K562 (cell line): ENCODE data around the gene DCTN2. TPM values are rescaled to one million over a fixed set of nuclear protein-coding genes. Genes with fewer than 3 reads are reported as not detected.
A peak's percentile ranks its signal among the peaks of the same experiment; 100 is the strongest.

Source experiments
- ATAC-seq: fragments of 200-7000 bp; cut with Tn5 transposase; 3 replicates; pipeline ENCODE4 v1.9.1; 2020; ENCODE audit warnings: moderate library complexity
- BruUV-seq: library from RNA; stranded (reverse); fragments of 400-500 nt; replicated peaks from 2 replicates; lab custom pipeline; 2021; lab: Mats Ljungman, UMichigan
- CTCF ChIA-PET: fragments of 300-600 bp; formaldehyde crosslinking; extraction: SDS; loops from one replicate; lab custom pipeline; 2021; ENCODE audit warnings: low intra/inter-chr PET ratio; lab: Yijun Ruan, JAX
- POLR2A ChIA-PET: fragments of 300-600, 350-650 bp; sonication (Branson Sonifier 250); formaldehyde crosslinking; extraction: SDS; loops from one replicate; lab custom pipeline; 2021; ENCODE audit warnings: antibody characterized with exemption, inconsistent platforms; lab: Yijun Ruan, JAX
- DNase-seq, 4 experiments: peaks; one replicate each; pipeline versions ENCODE4 v3.0.0 to v3.0.0-alpha.2; 2011 to 2018; ENCODE audit warnings: low spot score in 3 of 4, mixed read lengths in 3 of 4; ENCODE audit errors: extremely low read depth in 1 of 4
- FAIRE-seq: peaks from 2 replicates; lab custom pipeline; 2011; peaks lifted over from hg19 to GRCh38; lab: Jason Lieb, UNC
- H2AFZ ChIP-seq: 2 replicates; pipeline ENCODE4 v1.6.0; 2011; ENCODE audit warnings: low read depth, low read length, control low read depth, inconsistent platforms
- H3K27ac ChIP-seq: fragments of 200-600 bp; 3 replicates; pipeline ENCODE4 v1.8.0; 2011; ENCODE audit warnings: low read depth, mild to moderate bottlenecking, control low read depth, inconsistent platforms, low read length, moderate library complexity, mixed read lengths; ENCODE audit errors: extremely low read depth
- H3K27me3 ChIP-seq, 2 experiments: fragments of 300-600 bp in 1 of 2; 2 replicates in 1 of 2; 3 replicates in 1 of 2; pipeline versions ENCODE4 v1.6.0 to v1.8.0; 2011; ENCODE audit warnings: inconsistent platforms in 2 of 2, low read length in 2 of 2, mild to moderate bottlenecking in 1 of 2, mixed read lengths in 1 of 2, moderate library complexity in 1 of 2; ENCODE audit not compliant: control insufficient read depth in 2 of 2, insufficient read depth in 2 of 2
- H3K36me3 ChIP-seq: fragments of 300-600 bp; 3 replicates; pipeline ENCODE4 v1.8.0; 2011; ENCODE audit warnings: mild to moderate bottlenecking, low read length, inconsistent platforms; ENCODE audit not compliant: control insufficient read depth, insufficient read depth
- H3K4me1 ChIP-seq, 2 experiments: fragments of 200-600 bp in 1 of 2; replicated peaks in 1 of 2; 2 replicates in 1 of 2; 3 replicates in 1 of 2; pipeline versions ENCODE4 v1.5.1 to v1.8.0; 2011; ENCODE audit warnings: inconsistent platforms in 2 of 2, low read length in 2 of 2, mild to moderate bottlenecking in 1 of 2, mixed read lengths in 1 of 2, moderate library complexity in 1 of 2; ENCODE audit not compliant: control insufficient read depth in 2 of 2, insufficient read depth in 2 of 2
- H3K4me2 ChIP-seq: 2 replicates; pipeline ENCODE4 v1.6.1; 2011; ENCODE audit warnings: low read length, control low read depth, inconsistent platforms, mixed read lengths; ENCODE audit not compliant: insufficient read depth
- H3K4me3 ChIP-seq: fragments of 200-600 bp; sonication (generic), shearing (Covaris generic); 2 replicates; pipeline ENCODE4 v1.5.1; 2016; ENCODE audit warnings: control low read depth, inconsistent platforms
- H3K79me2 ChIP-seq: fragments of 200-600 bp; 3 replicates; pipeline ENCODE4 v1.8.0; 2011; ENCODE audit warnings: low read length, inconsistent platforms; ENCODE audit not compliant: control insufficient read depth, insufficient read depth
- H3K9ac ChIP-seq, 2 experiments: 2 replicates each; pipeline versions ENCODE4 v1.6.0 to v1.6.1; 2011; ENCODE audit warnings: low read depth in 2 of 2, low read length in 2 of 2, control low read depth in 1 of 2, inconsistent platforms in 1 of 2, mild to moderate bottlenecking in 1 of 2, mixed read lengths in 1 of 2; ENCODE audit not compliant: insufficient read depth in 1 of 2
- H3K9me1 ChIP-seq: one replicate; pipeline ENCODE4 v1.6.0; 2011; ENCODE audit warnings: inconsistent platforms, mild to moderate bottlenecking, low read length, moderate library complexity; ENCODE audit not compliant: control insufficient read depth, insufficient read depth
- H3K9me3 ChIP-seq: replicated peaks from 2 replicates; pipeline ENCODE4 v1.5.1; 2011; ENCODE audit warnings: low read depth, low read length, inconsistent platforms; ENCODE audit not compliant: control insufficient read depth, insufficient read depth
- H4K20me1 ChIP-seq: replicated peaks from 2 replicates; pipeline ENCODE4 v1.6.1; 2011; ENCODE audit warnings: low read length, inconsistent platforms, mixed read lengths; ENCODE audit not compliant: control insufficient read depth, insufficient read depth
- ARNT ChIP-seq, 2 experiments: fragments of 450-650 bp; IDR thresholded peaks; 2 replicates each; pipeline ENCODE4 v1.6.1; 2016; ENCODE audit warnings: mild to moderate bottlenecking in 1 of 2
- CBX1 ChIP-seq: sonication (generic); IDR thresholded peaks from 2 replicates; pipeline ENCODE4 v1.6.1; 2016; ENCODE audit warnings: antibody characterized with exemption, low read depth, mild to moderate bottlenecking
- ELF1 ChIP-seq: fragments of 200-800 bp; sonication (Bioruptor generic); IDR thresholded peaks from 2 replicates; pipeline ENCODE4 v1.6.1; 2016; ENCODE audit warnings: missing genetic modification characterization, missing compliant biosample characterization
- ELF4 ChIP-seq: fragments of 450-650 bp; formaldehyde crosslinking; IDR thresholded peaks from 2 replicates; pipeline ENCODE4 v1.4.0; 2022; ENCODE audit warnings: missing genetic modification characterization
- ELK3 ChIP-seq: fragments of 450-650 bp; formaldehyde crosslinking; IDR thresholded peaks from 2 replicates; pipeline ENCODE4 v1.4.0; 2020; ENCODE audit warnings: mild to moderate bottlenecking
- GTF2A2 ChIP-seq: IDR thresholded peaks from 2 replicates; pipeline ENCODE4 v1.6.1; 2016; ENCODE audit warnings: mild to moderate bottlenecking, missing genetic modification characterization, missing compliant biosample characterization
- HLTF ChIP-seq: fragments of 450-650 bp; IDR thresholded peaks from 2 replicates; pipeline ENCODE4 v1.6.1; 2016
- JUND ChIP-seq, 2 experiments: IDR thresholded peaks; 2 replicates in 1 of 2; 3 replicates in 1 of 2; pipeline ENCODE4 v1.6.1; 2011; ENCODE audit warnings: borderline replicate concordance in 2 of 2, low read depth in 2 of 2, low read length in 2 of 2, improper control_type of control experiment in 1 of 2, missing biosample characterization in 1 of 2, missing genetic modification characterization in 1 of 2, missing genetic modification reagents in 1 of 2
- MCM5 ChIP-seq: fragments of 450-650 bp; IDR thresholded peaks from 2 replicates; pipeline ENCODE4 v1.6.1; 2016; ENCODE audit warnings: low read depth
- MLLT1 ChIP-seq, 2 experiments: fragments of 450-650 bp; IDR thresholded peaks; 2 replicates each; pipeline ENCODE4 v1.6.1; 2016
- MYNN ChIP-seq, 2 experiments: sonication (generic); formaldehyde crosslinking in 1 of 2; IDR thresholded peaks; 2 replicates each; pipeline versions ENCODE4 v1.5.0 to v1.6.1; 2016 to 2020; ENCODE audit warnings: antibody characterized with exemption in 1 of 2, missing genetic modification reagents in 1 of 2
- POLR2AphosphoS2 ChIP-seq: IDR thresholded peaks from 2 replicates; pipeline ENCODE4 v1.6.1; 2012; ENCODE audit warnings: low read length, improper control_type of control experiment
- SIN3A ChIP-seq, 2 experiments: fragments of 150-350 bp in 1 of 2; IDR thresholded peaks; 2 replicates each; pipeline ENCODE4 v1.6.1; 2011 to 2016; ENCODE audit warnings: borderline replicate concordance in 2 of 2, low read depth in 2 of 2, low read length in 2 of 2, mild to moderate bottlenecking in 2 of 2, moderate library complexity in 2 of 2; ENCODE audit not compliant: control insufficient read depth in 1 of 2
- ZKSCAN3 ChIP-seq: fragments of 250-450 bp; sonication (Bioruptor Pico); IDR thresholded peaks from 2 replicates; pipeline ENCODE4 v1.4.0; 2020
- ZKSCAN8 ChIP-seq: fragments of 200-800 bp; sonication (Bioruptor generic); IDR thresholded peaks from 2 replicates; pipeline ENCODE4 v1.6.1; 2016; ENCODE audit warnings: missing genetic modification characterization, missing compliant biosample characterization
- ZNF140 ChIP-seq: fragments of 250-450 bp; sonication (Bioruptor Pico); IDR thresholded peaks from 2 replicates; pipeline ENCODE4 v1.8.0; 2021; ENCODE audit warnings: moderate library complexity, mild to moderate bottlenecking, inconsistent platforms
- ZNF347 ChIP-seq: fragments of 450-650 bp; formaldehyde crosslinking; IDR thresholded peaks from 2 replicates; pipeline ENCODE4 v1.4.0; 2020; ENCODE audit warnings: low read depth, mild to moderate bottlenecking, moderate library complexity
- ZZZ3 ChIP-seq: fragments of 450-650 bp; IDR thresholded peaks from 2 replicates; pipeline ENCODE4 v1.6.1; 2016; ENCODE audit warnings: antibody characterized with exemption, mild to moderate bottlenecking, moderate library complexity
- WGBS: fragments of 100-300 bp; shearing (Covaris generic); methylation state at CpG from one replicate; pipeline ENCODE4 v1.1.6; 2016; ENCODE audit warnings: low coverage, mixed read lengths; ENCODE audit not compliant: insufficient coverage; ENCODE audit errors: missing lambda C conversion rate; 5-methylcytosine and 5-hydroxymethylcytosine counted together
- in situ Hi-C: fragments of 300-500 bp; cut with MboI; formaldehyde crosslinking; loops from 4 replicates; pipeline ENCODE4 v1.15.0; 2018; ENCODE audit warnings: inconsistent platforms, mixed read lengths
- intact Hi-C: fragments of 100-400 bp; cut with micrococcal nuclease; formaldehyde crosslinking; loops from 2 replicates; pipeline ENCODE4 v1.14.2; 2022
- polyA plus RNA-seq, 8 experiments: library from polyadenylated mRNA; depleted of rRNA in 4 of 8; stranded (reverse) in 5 of 8; unstranded in 3 of 8; fragments of >200 nt; fragmentation: Nextera tagmentation in 2 of 8; fragmentation: Illumina TruSeq in 1 of 8; extraction: Ambion mirVana in 2 of 8; extraction: Trizol in 1 of 8; gene quantifications; 2 replicates each; pipeline versions ENCODE4 v1.2.1 to v1.2.3, GENCODE V29; 2011 to 2014; ENCODE audit warnings: inconsistent platforms in 1 of 8, missing spikeins in 1 of 8
- total RNA-seq, 7 experiments: library from RNA; depleted of rRNA in 6 of 7; stranded (reverse); fragments of >200 nt in 6 of 7; fragmentation: Illumina TruSeq in 2 of 7; extraction: Trizol in 2 of 7; gene quantifications; 2 replicates each; pipeline versions ENCODE4 v1.2.1 to v1.2.3, GENCODE V29; 2011 to 2021; ENCODE audit warnings: low replicate concordance in 1 of 7

Gene DCTN2
- total and polyA plus RNA-seq, 9 of the 15 experiments (the other 6 are each of a cell fraction or from before 2014, with no cell fraction given), result 43.6 to 270 (median 125) TPM

GRCh38 chr12:57521525-57522010, 25.4 kb downstream of the DCTN2 start (continued):
- TF ChIP-seq ZZZ3 (0 out of 2 replicates have a peak, but pooled peaks have one; percentile 26), POLR2AphosphoS2 (no peak), HLTF (0 out of 2 replicates have a peak, but pooled peaks have one; percentile 4), ELF4 (no peak), GTF2A2 (tag) (0 out of 2 replicates have a peak, but pooled peaks have one; percentile 33)

GRCh38 chr12:57520053-57520818, 26.8 kb downstream of the DCTN2 start, which contains the start of gene DDIT3:
Gene DDIT3 (minus strand): TSS chr12:57520514. CDS start chr12:57517406, 3,108 bp downstream.
- under 1% methylated on average over 42 of the region's 52 CpGs for WGBS
- peak within 1 kb of the TSS; percentile 93; the same call in 1 of the 2 replicates for H2AFZ ChIP-seq
- no peaks in the 10 kb centered on the region for H3K27me3 ChIP-seq
- intact Hi-C loops, result loop anchor here (1.0 to 5.0 kb wide), 6 partner anchors 19 to 217 kb away; partner anchors contain the start of genes AGAP2, GLI1 and MARS1
- ATAC-seq, result peak; percentile 67
- ChIA-PET CTCF (no interaction called here), POLR2A (interaction anchor here (0.6 to 10.1 kb wide), 52 partner anchors 9 to 913 kb away, joined by 3 to 184 read pairs (median 4); partner anchors contain the start of genes ARHGEF25, B4GALNT1, CDK4 and DCTN2)
- H3K79me2 ChIP-seq, result peaks cover 61% of the 10 kb centered on the region
- in situ Hi-C loops, result no loop called here
- H3K9me3 ChIP-seq, result no peaks in the 10 kb centered on the region
- H3K9me1 ChIP-seq, result peaks cover 7% of the 10 kb centered on the region
- peaks cover 34 to 48% of the 10 kb centered on the region in 2 experiments for H3K4me1 ChIP-seq
- H3K4me2 ChIP-seq, result peak within 1 kb of the TSS; percentile 99
- H3K36me3 ChIP-seq, result peaks cover 63% of the 10 kb centered on the region
- H3K27ac ChIP-seq, result peak within 1 kb of the TSS; percentile 99
- TSS peak; percentile 63 for BruUV-seq
- H3K4me3 ChIP-seq, result peak within 1 kb of the TSS; percentile 86
- peak; percentile 94 to 99 (median 96) for DNase-seq
- H4K20me1 ChIP-seq, result peaks cover 45% of the 10 kb centered on the region
- H3K9ac ChIP-seq, result peak within 1 kb of the TSS; percentile 94 to 100
- FAIRE-seq, result peak; percentile 93
- TF ChIP-seq ELK3 (CRISPR knock-in tag), result no peak
- TF ChIP-seq MCM5, result no peak
- peak; percentile 97 to 98 for TF ChIP-seq MLLT1 (IDR thresholded peaks at IDR 0.05)
- TF ChIP-seq ELF1 (tag), result peak; percentile 100
- peak; percentile 76 to 93; a peak in 2 of 4 replicates for TF ChIP-seq SIN3A (IDR thresholded peaks at IDR 0.05; ENCODE audit: borderline replicate concordance in 2 of 2, control insufficient read depth in 1 of 2, low read depth in 2 of 2, low read length in 2 of 2)
- peak in 1 of 2 experiments; percentile 64; a peak in 2 of 4 replicates for TF ChIP-seq ARNT (IDR thresholded peaks at IDR 0.05)
- TF ChIP-seq MYNN (IDR thresholded peaks at IDR 0.05), result 0 out of 2 replicates have a peak, but pooled peaks have one; percentile 11
- no peak for TF ChIP-seq MYNN (CRISPR knock-in tag; IDR thresholded peaks at IDR 0.05)
- TF ChIP-seq CBX1, result peak; percentile 71; the same call in 1 of the 2 replicates
- no peak for TF ChIP-seq ZKSCAN3
- no peak for TF ChIP-seq ZNF140
- no peak for TF ChIP-seq ZKSCAN8 (CRISPR knock-in tag)
- TF ChIP-seq JUND (IDR thresholded peaks at IDR 0.05; ENCODE audit: borderline replicate concordance, low read depth, low read length), result peak; percentile 96
- peak; percentile 81; the same call in 1 of the 3 replicates for TF ChIP-seq JUND (tag; IDR thresholded peaks at IDR 0.05; ENCODE audit: borderline replicate concordance, low read depth, low read length)
- TF ChIP-seq ZNF347 (CRISPR knock-in tag), result peak; percentile 54; the same call in 1 of the 2 replicates
